ENCODE data around the gene HDAC9.

The HDAC9 gene

DNA sequence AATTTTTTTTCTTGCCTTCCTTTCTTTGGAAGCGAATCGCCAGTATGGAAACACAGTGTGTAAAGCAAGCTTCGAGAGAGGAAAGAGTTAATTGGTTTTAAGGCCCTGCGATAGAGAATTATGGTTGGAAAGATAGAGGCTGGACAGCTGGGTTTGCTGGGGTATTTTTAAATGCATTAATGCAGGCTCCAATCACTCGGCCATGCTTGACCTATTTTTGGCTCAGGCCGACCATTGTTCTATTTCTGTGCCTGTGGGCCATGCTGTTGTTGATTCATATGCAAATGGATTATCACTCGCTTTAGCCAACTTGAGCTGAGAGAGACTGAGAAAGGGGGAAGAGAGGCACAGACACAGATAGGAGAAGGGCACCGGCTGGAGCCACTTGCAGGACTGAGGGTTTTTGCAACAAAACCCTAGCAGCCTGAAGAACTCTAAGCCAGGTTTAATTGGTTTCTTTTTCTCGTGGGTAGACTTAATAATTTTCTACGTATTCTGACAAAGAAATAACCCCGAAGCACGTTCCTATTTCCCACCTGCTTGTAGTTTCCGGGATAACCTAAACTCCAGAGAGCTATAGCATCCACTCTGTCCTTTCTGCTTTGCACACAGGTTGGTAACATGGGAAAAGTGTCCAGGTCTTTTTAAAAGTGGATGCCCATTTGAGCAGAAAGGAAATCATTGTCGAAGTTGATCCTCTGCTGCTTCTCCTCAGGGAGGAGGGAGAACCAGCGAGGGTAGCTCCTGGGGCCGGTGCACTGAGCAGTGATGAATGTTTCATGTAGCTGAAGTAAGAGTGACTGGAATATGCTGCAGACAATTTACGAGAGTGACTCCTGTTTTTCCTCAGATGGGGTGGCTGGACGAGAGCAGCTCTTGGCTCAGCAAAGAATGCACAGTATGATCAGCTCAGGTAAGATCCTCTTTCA lies at the start of gene HDAC9:
Gene HDAC9 (plus strand): TSS at position 338 of the 929 bp plus-strand sequence. CDS start 554 bp downstream, at position 892.
- TF ChIP-seq, protein P1, sequence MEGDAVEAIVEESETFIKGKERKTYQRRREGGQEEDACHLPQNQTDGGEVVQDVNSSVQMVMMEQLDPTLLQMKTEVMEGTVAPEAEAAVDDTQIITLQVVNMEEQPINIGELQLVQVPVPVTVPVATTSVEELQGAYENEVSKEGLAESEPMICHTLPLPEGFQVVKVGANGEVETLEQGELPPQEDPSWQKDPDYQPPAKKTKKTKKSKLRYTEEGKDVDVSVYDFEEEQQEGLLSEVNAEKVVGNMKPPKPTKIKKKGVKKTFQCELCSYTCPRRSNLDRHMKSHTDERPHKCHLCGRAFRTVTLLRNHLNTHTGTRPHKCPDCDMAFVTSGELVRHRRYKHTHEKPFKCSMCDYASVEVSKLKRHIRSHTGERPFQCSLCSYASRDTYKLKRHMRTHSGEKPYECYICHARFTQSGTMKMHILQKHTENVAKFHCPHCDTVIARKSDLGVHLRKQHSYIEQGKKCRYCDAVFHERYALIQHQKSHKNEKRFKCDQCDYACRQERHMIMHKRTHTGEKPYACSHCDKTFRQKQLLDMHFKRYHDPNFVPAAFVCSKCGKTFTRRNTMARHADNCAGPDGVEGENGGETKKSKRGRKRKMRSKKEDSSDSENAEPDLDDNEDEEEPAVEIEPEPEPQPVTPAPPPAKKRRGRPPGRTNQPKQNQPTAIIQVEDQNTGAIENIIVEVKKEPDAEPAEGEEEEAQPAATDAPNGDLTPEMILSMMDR (IDR thresholded peaks at IDR 0.05; ENCODE audit: control insufficient read depth, insufficient read depth, low read depth, low read length, missing control alignments), result no peak
- no peak for DNase-seq (ENCODE audit: low read depth)
- H3K4me3 ChIP-seq (ENCODE audit: control insufficient read depth, low read depth, low read length), result peak within 1 kb of the TSS; percentile 14

- TF ChIP-seq, protein P1 (IDR thresholded peaks at IDR 0.05; ENCODE audit: control insufficient read depth, insufficient read depth, low read depth, low read length, missing control alignments), result no peak
- DNase-seq (ENCODE audit: low read depth), result no peak
- H3K4me3 ChIP-seq (ENCODE audit: control insufficient read depth, low read depth, low read length), result no peak overlapping the region
Measured at GRCh38 chr7:18445916-18446520, 49.5 kb upstream of the HDAC9 start.

- TF ChIP-seq, protein P1 (IDR thresholded peaks at IDR 0.05; ENCODE audit: control insufficient read depth, insufficient read depth, low read depth, low read length, missing control alignments), result no peak
- no peak for DNase-seq (ENCODE audit: low read depth)
- no peak overlapping the region for H3K4me3 ChIP-seq (ENCODE audit: control insufficient read depth, low read depth, low read length)
Measured at GRCh38 chr7:18450019-18450418, 45.5 kb upstream of the HDAC9 start.

- DNase-seq (ENCODE audit: low read depth), result no peak
- no peak overlapping the region for H3K4me3 ChIP-seq (ENCODE audit: control insufficient read depth, low read depth, low read length)
- TF ChIP-seq, protein P1 (IDR thresholded peaks at IDR 0.05; ENCODE audit: control insufficient read depth, insufficient read depth, low read depth, low read length, missing control alignments), result no peak
Measured at GRCh38 chr7:18455606-18456005, 39.9 kb upstream of the HDAC9 start.

DNA sequence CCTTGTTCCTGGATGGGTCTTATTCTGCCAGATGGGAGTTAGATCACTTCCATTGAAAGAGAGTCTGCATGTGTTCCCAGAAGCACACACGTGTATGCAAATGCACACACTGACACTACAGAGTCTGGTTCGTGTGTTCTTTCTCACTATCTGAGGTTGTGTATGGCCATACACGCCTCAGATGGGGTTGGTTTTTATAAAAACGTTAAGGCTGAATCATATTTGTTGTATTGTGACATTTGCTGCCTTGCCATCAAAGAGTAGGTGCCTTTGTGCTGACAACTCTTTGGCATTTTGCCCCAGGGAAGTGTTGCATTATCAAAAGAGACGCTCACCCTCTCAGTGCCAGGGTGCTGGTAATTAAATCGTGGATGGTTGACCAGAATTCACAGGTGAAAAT lies 37.7 kb upstream of the HDAC9 start:
- no peak overlapping the region for H3K4me3 ChIP-seq (ENCODE audit: control insufficient read depth, low read depth, low read length)
- TF ChIP-seq, protein P1 (IDR thresholded peaks at IDR 0.05; ENCODE audit: control insufficient read depth, insufficient read depth, low read depth, low read length, missing control alignments), result no peak
- DNase-seq (ENCODE audit: low read depth), result no peak

- H3K4me3 ChIP-seq (ENCODE audit: control insufficient read depth, low read depth, low read length), result no peak overlapping the region
- DNase-seq (ENCODE audit: low read depth), result peak; percentile 33
- TF ChIP-seq, protein P1 (IDR thresholded peaks at IDR 0.05; ENCODE audit: control insufficient read depth, insufficient read depth, low read depth, low read length, missing control alignments), result no peak
Measured at GRCh38 chr7:18458830-18459229, 36.7 kb upstream of the HDAC9 start.
